Adrenal gland (tissue), 12 donors: ENCODE results near the gene MARCHF10. TPM values are rescaled to one million over a fixed set of nuclear protein-coding genes. Genes with fewer than 3 reads are reported as not detected.

Source experiments
- DNase-seq, 7 donors: peaks; one replicate each; pipeline ENCODE4 v3.0.0-alpha.2; 2019 to 2020
- H3K27ac ChIP-seq, 5 donors: fragments of 200-600 bp; sonication (generic) in 4 of 5; 1 replicate in 3 of 5; 2 replicates in 2 of 5; pipeline versions ENCODE4 v1.5.1 to v1.8.0; 2016 to 2020; ENCODE audit warnings: mild to moderate bottlenecking in 1 of 5
- H3K27me3 ChIP-seq: fragments of 200-600 bp; 2 replicates; pipeline ENCODE4 v1.8.0; 2021
- H3K36me3 ChIP-seq, 2 donors: fragments of 200-600 bp; replicated peaks in 1 of 2; 1 replicate in 1 of 2; 2 replicates in 1 of 2; pipeline versions ENCODE4 v1.5.1 to v1.8.0; 2018 to 2022
- H3K4me1 ChIP-seq, 2 donors: fragments of 200-600 bp; replicated peaks in 1 of 2; 1 replicate in 1 of 2; 2 replicates in 1 of 2; pipeline versions ENCODE4 v1.5.1 to v1.8.0; 2018 to 2021
- H3K4me3 ChIP-seq, 4 donors: fragments of 200-600 bp; sonication (generic) in 3 of 4; one replicate each; pipeline ENCODE4 v1.5.1; 2016 to 2018
- H3K9me3 ChIP-seq, 3 donors: fragments of 200-600 bp; sonication (generic) in 1 of 3; replicated peaks in 1 of 3; 1 replicate in 2 of 3; 2 replicates in 1 of 3; pipeline versions ENCODE4 v1.5.1 to v1.8.0; 2016 to 2021
- POLR2A ChIP-seq, 2 donors: fragments of 450-650 bp; IDR thresholded peaks; one replicate each; pipeline ENCODE4 v1.6.1; 2017; ENCODE audit warnings: antibody characterized with exemption in 2 of 2, mild to moderate bottlenecking in 2 of 2, moderate library complexity in 1 of 2
- WGBS, 4 donors: extraction: QIAGEN DNeasy Blood & Tissue Kit in 2 of 4; methylation state at CpG; one replicate each; pipeline versions ENCODE4 v1.1.5 to v1.1.7; 2013 to 2017; 5-methylcytosine and 5-hydroxymethylcytosine counted together
- intact Hi-C, 2 donors: fragments of 100-400 bp; cut with DNase I; formaldehyde crosslinking; loops; one replicate each; pipeline versions ENCODE4 v1.14.1 to v1.15.0; 2022 to 2023
- polyA plus RNA-seq, 3 donors: library from polyadenylated mRNA; stranded (reverse); fragments of 200-250 nt in 2 of 3; fragments of 350-450 nt in 1 of 3; fragmentation: Illumina TruSeq in 1 of 3; extraction: RNeasy Lipid Tissue Mini Kit (QIAGEN cat#74804) in 1 of 3; gene quantifications; one replicate each; pipeline ENCODE4 v1.2.3, GENCODE V29; 2013 to 2014
- total RNA-seq, 9 donors: library from RNA; depleted of rRNA in 4 of 9; stranded (reverse); fragments of >200 nt in 4 of 9; fragments of 120-200 nt in 1 of 9; fragmentation: NEBNext Ultra II Directional in 1 of 9; extraction: Animal tissue kit (Norgen Biotek cat#: 25700) in 1 of 9; gene quantifications; one replicate each; pipeline versions ENCODE4 v1.1.0 to v1.2.4, GENCODE V29; 2013 to 2023
- TF ChIP-seq, protein P1 (sequence below), 6 experiments: fragments of 450-650 bp in 4 of 6; fragments of 200-600 bp in 2 of 6; sonication (generic) in 1 of 6; IDR thresholded peaks; 1 replicate in 5 of 6; 2 replicates in 1 of 6; pipeline versions ENCODE4 v1.5.1 to v1.8.0; 2016 to 2021; ENCODE audit warnings: antibody characterized with exemption in 6 of 6, mild to moderate bottlenecking in 2 of 6, moderate library complexity in 1 of 6
- donor health status: healthy with polysubstance abuse.
- donor health status: Bipolar disorder and iron deficiency.
- donor health status: DM: yes; HTN: yes; CAD: no.
- donor health status: DM: no; HTN: no; CAD: no.
- donor health status: DM: no; HTN: no; CAD: no.
- donor health status: DM: yes; HTN: yes; CAD: no.

The MARCHF10 gene
- total and polyA plus RNA-seq, 12 donors, result 0.31 to 0.64 (median 0.43) TPM; not detected in 8

DNA sequence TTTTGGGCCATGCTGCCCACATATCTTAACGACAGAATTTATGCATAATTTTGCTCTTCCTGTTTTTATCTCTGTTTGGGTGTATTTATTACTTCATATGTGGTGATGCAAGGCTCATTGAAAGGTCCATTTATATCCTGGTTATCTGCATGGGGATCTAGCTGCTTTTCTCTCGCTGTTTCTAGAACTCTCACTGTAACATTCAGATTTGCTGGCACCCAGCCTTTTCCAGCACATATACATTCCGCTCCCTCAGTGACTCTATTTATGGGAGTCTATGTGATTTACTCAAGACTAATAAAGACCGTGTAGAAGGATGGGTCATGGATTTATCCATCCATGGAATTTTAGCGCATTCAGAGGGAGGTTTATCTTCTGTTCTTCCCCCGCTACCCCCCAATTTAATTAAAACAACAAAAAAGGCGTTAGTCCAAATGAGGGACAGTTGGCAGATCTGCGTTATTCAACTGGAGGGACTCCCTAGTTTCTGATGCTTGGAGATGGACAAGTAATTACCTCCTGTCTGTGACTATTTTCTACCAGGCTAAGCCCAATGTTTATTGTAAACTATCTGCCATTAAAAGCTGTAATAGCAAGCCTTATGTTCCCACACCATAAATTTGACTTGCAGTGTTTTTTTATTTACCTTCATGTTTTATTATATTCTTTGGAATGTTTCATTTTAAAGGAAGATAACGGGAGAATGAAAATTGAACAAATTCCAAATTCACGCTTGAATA, 19.8 kb upstream of the MARCHF10 start:
- no peaks in the 10 kb centered on the region for H3K36me3 ChIP-seq
- no peak overlapping the region for H3K4me3 ChIP-seq
- peaks cover 0 to 12% of the 10 kb centered on the region in 2 donors for H3K4me1 ChIP-seq
- peak in 1 of 7 donors; percentile 6 for DNase-seq
- no peaks in the 10 kb centered on the region for H3K27me3 ChIP-seq
- intact Hi-C loops, result no loop called here
- no peak for TF ChIP-seq POLR2A (IDR thresholded peaks at IDR 0.05)
- TF ChIP-seq, protein P1, sequence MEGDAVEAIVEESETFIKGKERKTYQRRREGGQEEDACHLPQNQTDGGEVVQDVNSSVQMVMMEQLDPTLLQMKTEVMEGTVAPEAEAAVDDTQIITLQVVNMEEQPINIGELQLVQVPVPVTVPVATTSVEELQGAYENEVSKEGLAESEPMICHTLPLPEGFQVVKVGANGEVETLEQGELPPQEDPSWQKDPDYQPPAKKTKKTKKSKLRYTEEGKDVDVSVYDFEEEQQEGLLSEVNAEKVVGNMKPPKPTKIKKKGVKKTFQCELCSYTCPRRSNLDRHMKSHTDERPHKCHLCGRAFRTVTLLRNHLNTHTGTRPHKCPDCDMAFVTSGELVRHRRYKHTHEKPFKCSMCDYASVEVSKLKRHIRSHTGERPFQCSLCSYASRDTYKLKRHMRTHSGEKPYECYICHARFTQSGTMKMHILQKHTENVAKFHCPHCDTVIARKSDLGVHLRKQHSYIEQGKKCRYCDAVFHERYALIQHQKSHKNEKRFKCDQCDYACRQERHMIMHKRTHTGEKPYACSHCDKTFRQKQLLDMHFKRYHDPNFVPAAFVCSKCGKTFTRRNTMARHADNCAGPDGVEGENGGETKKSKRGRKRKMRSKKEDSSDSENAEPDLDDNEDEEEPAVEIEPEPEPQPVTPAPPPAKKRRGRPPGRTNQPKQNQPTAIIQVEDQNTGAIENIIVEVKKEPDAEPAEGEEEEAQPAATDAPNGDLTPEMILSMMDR (IDR thresholded peaks at IDR 0.05), result no peak
- WGBS, 4 donors, result 50 to 54% (median 52%) methylated on average over 10 of the region's 10 CpGs
- H3K27ac ChIP-seq, result no peak overlapping the region
- H3K9me3 ChIP-seq, result no peaks in the 10 kb centered on the region

DNA sequence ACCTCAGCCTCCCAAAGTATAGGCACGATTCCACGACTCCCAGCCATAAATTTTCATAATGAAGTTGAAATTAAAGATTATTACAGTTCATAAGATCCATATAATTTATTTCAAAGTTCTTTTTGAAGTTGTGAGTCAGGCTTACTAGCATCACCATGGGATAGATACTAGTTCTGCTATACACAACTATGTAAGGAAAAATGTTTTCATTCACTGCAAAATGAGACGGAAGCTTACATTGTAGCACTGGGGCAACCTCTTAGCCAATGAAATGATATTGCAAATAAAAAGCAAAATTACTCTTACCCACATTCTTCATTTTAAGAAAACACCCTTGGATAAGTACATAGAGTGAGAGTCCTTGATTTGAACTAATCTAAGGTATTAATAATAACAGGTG, 18.8 kb upstream of the MARCHF10 start:
- DNase-seq, result no peak
- Histone ChIP-seq H3K27ac (no peak overlapping the region), H3K9me3 (no peaks in the 10 kb centered on the region), H3K36me3 (no peaks in the 10 kb centered on the region), H3K4me1 (peaks cover 0 to 12% of the 10 kb centered on the region in 2 donors), H3K4me3 (no peak overlapping the region), H3K27me3 (no peaks in the 10 kb centered on the region)
- WGBS, 4 donors, result 68 to 96% (median 75%) methylated on average over 3 of the region's 3 CpGs
- no peak for TF ChIP-seq POLR2A (IDR thresholded peaks at IDR 0.05)
- TF ChIP-seq, protein P1 (IDR thresholded peaks at IDR 0.05), result no peak
- intact Hi-C loops, result no loop called here

DNA sequence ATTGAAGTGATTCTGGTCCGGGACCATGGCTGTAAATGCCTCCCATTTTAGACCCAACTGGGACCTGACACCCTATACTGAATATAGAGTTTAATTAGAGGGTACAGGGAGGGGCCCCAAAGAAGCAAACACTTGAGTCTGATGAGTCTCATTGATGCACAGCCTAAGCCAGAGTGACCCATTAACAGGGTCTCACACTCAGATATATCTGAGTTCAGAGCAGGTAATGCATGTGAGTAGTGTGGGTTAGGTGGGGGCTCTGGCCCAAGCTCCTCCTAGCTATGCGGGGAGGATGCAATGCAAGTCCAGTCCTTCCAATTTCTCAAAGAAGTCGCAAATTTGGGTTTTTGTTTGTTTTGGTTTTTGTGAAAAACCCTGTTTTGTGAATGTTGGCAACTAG, 17.1 kb upstream of the MARCHF10 start:
- Histone ChIP-seq H3K4me1 (peaks cover 0 to 15% of the 10 kb centered on the region in 2 donors), H3K4me3 (no peak overlapping the region), H3K27me3 (no peaks in the 10 kb centered on the region), H3K36me3 (no peaks in the 10 kb centered on the region), H3K27ac (no peak overlapping the region), H3K9me3 (no peaks in the 10 kb centered on the region)
- 81 to 95% (median 93%) methylated on average over 3 of the region's 3 CpGs for WGBS, 4 donors
- DNase-seq, result peak in 1 of 7 donors; percentile 7
- intact Hi-C loops, result no loop called here
- no peak for TF ChIP-seq POLR2A (IDR thresholded peaks at IDR 0.05)
- TF ChIP-seq, protein P1 (IDR thresholded peaks at IDR 0.05), result no peak

DNA sequence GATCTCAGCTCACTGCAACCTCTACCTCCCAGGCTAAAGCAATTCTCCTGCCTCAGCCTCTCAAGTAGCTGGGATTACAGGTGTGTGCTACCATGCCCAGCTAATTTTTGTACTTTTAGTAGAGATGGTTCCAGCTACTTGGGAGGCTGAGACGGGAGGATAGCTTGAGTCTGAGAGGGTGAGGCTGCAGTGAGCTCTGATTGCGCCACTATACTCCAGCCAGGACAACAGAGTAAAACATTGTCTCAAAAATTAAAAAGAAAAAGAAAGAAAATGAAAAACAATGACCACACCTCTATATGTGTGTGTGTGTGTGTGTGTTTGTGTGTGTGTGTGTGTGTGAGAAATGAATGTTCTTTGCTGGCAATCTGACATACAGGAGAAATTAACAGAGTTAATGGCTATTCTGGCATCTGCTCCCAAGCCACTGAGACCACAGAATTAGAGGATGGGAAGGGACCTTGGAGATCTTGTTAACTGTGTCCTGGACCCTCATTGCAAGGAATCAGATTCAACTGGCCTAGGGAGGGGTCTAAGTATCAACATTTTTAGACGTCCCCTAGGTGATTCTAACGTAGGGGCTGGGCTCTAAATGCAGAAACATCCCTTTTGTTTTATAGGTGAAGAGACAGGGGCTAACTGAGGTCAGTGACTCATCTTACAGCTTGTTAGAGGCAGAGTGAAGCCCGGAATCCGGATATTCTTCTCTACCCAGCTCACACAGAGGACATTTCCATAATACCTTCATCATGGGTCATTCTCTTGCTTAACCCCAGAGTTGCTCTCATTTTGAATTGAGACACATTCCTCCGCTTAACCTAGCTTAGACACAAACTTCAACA, 16.4 kb upstream of the MARCHF10 start:
- intact Hi-C loops, result no loop called here
- no peaks in the 10 kb centered on the region for H3K27me3 ChIP-seq
- H3K4me1 ChIP-seq, result peaks cover 0 to 18% of the 10 kb centered on the region in 2 donors
- no peak overlapping the region for H3K4me3 ChIP-seq
- no peaks in the 10 kb centered on the region for H3K36me3 ChIP-seq
- no peak overlapping the region for H3K27ac ChIP-seq
- 70 to 75% (median 72%) methylated on average over 7 of the region's 7 CpGs for WGBS, 4 donors
- DNase-seq, result no peak
- TF ChIP-seq, protein P1 (IDR thresholded peaks at IDR 0.05), result no peak
- no peak for TF ChIP-seq POLR2A (IDR thresholded peaks at IDR 0.05)
- H3K9me3 ChIP-seq, result no peaks in the 10 kb centered on the region
